Measurements from ENCODE around the gene FBXL7.

DNA sequence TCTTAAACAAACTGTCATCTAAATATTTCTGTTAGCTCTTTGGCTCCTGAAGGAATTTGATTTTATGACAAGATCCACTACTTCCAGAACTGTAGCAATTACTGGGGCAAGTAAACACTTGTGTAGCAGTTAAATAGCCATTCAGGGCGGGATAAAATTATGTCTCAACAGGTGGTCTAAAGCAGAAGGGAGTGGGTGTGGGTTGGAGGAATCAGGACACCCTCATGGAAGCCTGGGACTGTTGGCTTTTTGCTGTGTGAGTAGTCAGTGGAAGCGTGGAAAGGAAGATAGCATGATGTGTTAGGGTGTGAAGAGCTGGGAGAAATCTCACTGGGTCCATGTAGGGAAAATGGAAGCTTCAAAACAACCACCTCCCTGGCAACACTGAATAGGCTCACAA is 127.1 kb downstream of the FBXL7 start:
- TF ChIP-seq, protein P1, sequence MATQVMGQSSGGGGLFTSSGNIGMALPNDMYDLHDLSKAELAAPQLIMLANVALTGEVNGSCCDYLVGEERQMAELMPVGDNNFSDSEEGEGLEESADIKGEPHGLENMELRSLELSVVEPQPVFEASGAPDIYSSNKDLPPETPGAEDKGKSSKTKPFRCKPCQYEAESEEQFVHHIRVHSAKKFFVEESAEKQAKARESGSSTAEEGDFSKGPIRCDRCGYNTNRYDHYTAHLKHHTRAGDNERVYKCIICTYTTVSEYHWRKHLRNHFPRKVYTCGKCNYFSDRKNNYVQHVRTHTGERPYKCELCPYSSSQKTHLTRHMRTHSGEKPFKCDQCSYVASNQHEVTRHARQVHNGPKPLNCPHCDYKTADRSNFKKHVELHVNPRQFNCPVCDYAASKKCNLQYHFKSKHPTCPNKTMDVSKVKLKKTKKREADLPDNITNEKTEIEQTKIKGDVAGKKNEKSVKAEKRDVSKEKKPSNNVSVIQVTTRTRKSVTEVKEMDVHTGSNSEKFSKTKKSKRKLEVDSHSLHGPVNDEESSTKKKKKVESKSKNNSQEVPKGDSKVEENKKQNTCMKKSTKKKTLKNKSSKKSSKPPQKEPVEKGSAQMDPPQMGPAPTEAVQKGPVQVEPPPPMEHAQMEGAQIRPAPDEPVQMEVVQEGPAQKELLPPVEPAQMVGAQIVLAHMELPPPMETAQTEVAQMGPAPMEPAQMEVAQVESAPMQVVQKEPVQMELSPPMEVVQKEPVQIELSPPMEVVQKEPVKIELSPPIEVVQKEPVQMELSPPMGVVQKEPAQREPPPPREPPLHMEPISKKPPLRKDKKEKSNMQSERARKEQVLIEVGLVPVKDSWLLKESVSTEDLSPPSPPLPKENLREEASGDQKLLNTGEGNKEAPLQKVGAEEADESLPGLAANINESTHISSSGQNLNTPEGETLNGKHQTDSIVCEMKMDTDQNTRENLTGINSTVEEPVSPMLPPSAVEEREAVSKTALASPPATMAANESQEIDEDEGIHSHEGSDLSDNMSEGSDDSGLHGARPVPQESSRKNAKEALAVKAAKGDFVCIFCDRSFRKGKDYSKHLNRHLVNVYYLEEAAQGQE (IDR thresholded peaks at IDR 0.05; ENCODE audit: low read depth), result no peak
- TF ChIP-seq CEBPB (IDR thresholded peaks at IDR 0.05), result no peak
- TF ChIP-seq NFIC (IDR thresholded peaks at IDR 0.05), result no peak
- no peak for TF ChIP-seq YY1 (IDR thresholded peaks at IDR 0.05; ENCODE audit: low read depth)
- no peak for TF ChIP-seq TCF12 (IDR thresholded peaks at IDR 0.05; ENCODE audit: low read depth)
- TF ChIP-seq TAF1 (IDR thresholded peaks at IDR 0.05; ENCODE audit: low read depth), result no peak
- TF ChIP-seq ZBTB7A (IDR thresholded peaks at IDR 0.05; ENCODE audit: low read depth), result no peak
- TF ChIP-seq CREB1 (IDR thresholded peaks at IDR 0.05; ENCODE audit: low read depth), result no peak
- TF ChIP-seq RAD21 (IDR thresholded peaks at IDR 0.05; ENCODE audit: low read depth), result no peak
- no peak for TF ChIP-seq EP300 (IDR thresholded peaks at IDR 0.05; ENCODE audit: borderline replicate concordance)
- TF ChIP-seq, protein P2, sequence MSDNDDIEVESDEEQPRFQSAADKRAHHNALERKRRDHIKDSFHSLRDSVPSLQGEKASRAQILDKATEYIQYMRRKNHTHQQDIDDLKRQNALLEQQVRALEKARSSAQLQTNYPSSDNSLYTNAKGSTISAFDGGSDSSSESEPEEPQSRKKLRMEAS (IDR thresholded peaks at IDR 0.05), result no peak
- no peak for TF ChIP-seq TEAD4 (IDR thresholded peaks at IDR 0.05)
- TF ChIP-seq EGR1 (IDR thresholded peaks at IDR 0.05), result no peak
- TF ChIP-seq, protein P3, sequence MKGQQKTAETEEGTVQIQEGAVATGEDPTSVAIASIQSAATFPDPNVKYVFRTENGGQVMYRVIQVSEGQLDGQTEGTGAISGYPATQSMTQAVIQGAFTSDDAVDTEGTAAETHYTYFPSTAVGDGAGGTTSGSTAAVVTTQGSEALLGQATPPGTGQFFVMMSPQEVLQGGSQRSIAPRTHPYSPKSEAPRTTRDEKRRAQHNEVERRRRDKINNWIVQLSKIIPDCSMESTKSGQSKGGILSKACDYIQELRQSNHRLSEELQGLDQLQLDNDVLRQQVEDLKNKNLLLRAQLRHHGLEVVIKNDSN (IDR thresholded peaks at IDR 0.05), result no peak

Measured in Ishikawa (cell line).